ENCODE measurements around the gene HPX.
"Not testable (repeated sequence)": the region's sequence is repeated elsewhere in the genome, so short reads cannot be mapped to it uniquely, and the experiment has no call there.

Gene HPX

GRCh38 chr11:6413791-6414201 is 27.0 kb downstream of the HPX start:
- DNase-seq, result no peak

GRCh38 chr11:6411594-6412031 is 29.2 kb downstream of the HPX start:
- DNase-seq, result no peak

- DNase-seq, result no peak
Measured at GRCh38 chr11:6410695-6411430, 29.9 kb downstream of the HPX start.

GRCh38 chr11:6406370-6406769 is 34.4 kb downstream of the HPX start:
- DNase-seq, result no peak

- DNase-seq, result no peak
Measured at GRCh38 chr11:6405846-6406245, 34.9 kb downstream of the HPX start.

GRCh38 chr11:6405052-6405667 is 35.6 kb downstream of the HPX start:
- no peak for DNase-seq

GRCh38 chr11:6404342-6405051 is 36.3 kb downstream of the HPX start:
- DNase-seq, result no peak

- no peak for DNase-seq
Measured at GRCh38 chr11:6403539-6403938, 37.2 kb downstream of the HPX start.

GRCh38 chr11:6402561-6402981 is 38.2 kb downstream of the HPX start:
- no peak for DNase-seq

GRCh38 chr11:6402061-6402470 is 38.7 kb downstream of the HPX start:
- no peak for DNase-seq

- no peak for DNase-seq
Measured at GRCh38 chr11:6401464-6401863, 39.3 kb downstream of the HPX start.

GRCh38 chr11:6400431-6401345 is 40.1 kb downstream of the HPX start:
- no peak for DNase-seq

GRCh38 chr11:6397636-6398035 is 43.2 kb downstream of the HPX start:
- no peak for DNase-seq

GRCh38 chr11:6397156-6397555 is 43.6 kb downstream of the HPX start:
- DNase-seq, result no peak

GRCh38 chr11:6395470-6396060 is 45.2 kb downstream of the HPX start:
- no peak for DNase-seq

GRCh38 chr11:6393989-6394670 is 46.7 kb downstream of the HPX start:
- DNase-seq, result no peak

- DNase-seq, result not testable (repeated sequence)
Measured at GRCh38 chr11:6392251-6392650, 48.5 kb downstream of the HPX start.

- no peak for DNase-seq
Measured at GRCh38 chr11:6391537-6392134, 49.2 kb downstream of the HPX start.

- DNase-seq, result no peak
Measured at GRCh38 chr11:6390718-6391469, 49.9 kb downstream of the HPX start.

GRCh38 chr11:6389905-6390717 is 50.7 kb downstream of the HPX start, which contains the start of gene SMPD1:
SMPD1 (plus strand) TSS chr11:6390474; CDS start chr11:6390599, 125 bp downstream.
- peak; percentile 94 for DNase-seq
